Choroid plexus epithelial cell (primary cell): ENCODE data around the gene GSG1L2.

ENCODE experiments used
- DNase-seq: peaks from one replicate; pipeline ENCODE4 v3.0.0-alpha.2; 2010; ENCODE audit warnings: low read depth
- H3K4me3 ChIP-seq: 2 replicates; pipeline ENCODE4 v1.5.1; 2011; ENCODE audit warnings: low read depth, mild to moderate bottlenecking, control low read depth, low read length, moderate library complexity
- CTCF ChIP-seq: conservative IDR thresholded peaks from 2 replicates; pipeline ENCODE4 v1.5.1; 2011; ENCODE audit warnings: low read depth, mild to moderate bottlenecking, control low read depth, inconsistent platforms, low read length, moderate library complexity

The GSG1L2 gene

GRCh38 chr17:9780552-9780951, 41.3 kb downstream of the GSG1L2 start:
- TF ChIP-seq CTCF = no peak
- no peak for DNase-seq
- H3K4me3 ChIP-seq = no peak overlapping the region

GRCh38 chr17:9776911-9777310, 45.0 kb downstream of the GSG1L2 start:
- H3K4me3 ChIP-seq = no peak overlapping the region
- no peak for TF ChIP-seq CTCF
- DNase-seq = no peak

GRCh38 chr17:9772658-9773057, 49.2 kb downstream of the GSG1L2 start:
- no peak overlapping the region for H3K4me3 ChIP-seq
- TF ChIP-seq CTCF = no peak
- DNase-seq = no peak

GRCh38 chr17:9771465-9771864, 50.4 kb downstream of the GSG1L2 start:
- TF ChIP-seq CTCF = no peak
- DNase-seq = no peak
- H3K4me3 ChIP-seq = no peak overlapping the region

GRCh38 chr17:9769036-9769695, 52.7 kb downstream of the GSG1L2 start:
- H3K4me3 ChIP-seq = no peak overlapping the region
- no peak for TF ChIP-seq CTCF
- no peak for DNase-seq

- DNase-seq = peak; percentile 56
- peak; percentile 45 for TF ChIP-seq CTCF
- no peak overlapping the region for H3K4me3 ChIP-seq
These were observed 53.4 kb downstream of the GSG1L2 start for GRCh38 chr17:9768381-9768934.

GRCh38 chr17:9767432-9767991, 54.4 kb downstream of the GSG1L2 start:
- H3K4me3 ChIP-seq = no peak overlapping the region
- TF ChIP-seq CTCF = no peak
- no peak for DNase-seq
